NCI-H2227 (cell line): ENCODE data around the gene LRRC70.
"Not testable (repeated sequence)": the region's sequence is repeated elsewhere in the genome, so short reads cannot be mapped to it uniquely, and the experiment has no call there.

Source experiments
- DNase-seq: peaks from one replicate; lab custom pipeline; 2025; ENCODE audit not compliant: unreplicated experiment; lab: John Stamatoyannopoulos, UW

LRRC70 gene, protein sequence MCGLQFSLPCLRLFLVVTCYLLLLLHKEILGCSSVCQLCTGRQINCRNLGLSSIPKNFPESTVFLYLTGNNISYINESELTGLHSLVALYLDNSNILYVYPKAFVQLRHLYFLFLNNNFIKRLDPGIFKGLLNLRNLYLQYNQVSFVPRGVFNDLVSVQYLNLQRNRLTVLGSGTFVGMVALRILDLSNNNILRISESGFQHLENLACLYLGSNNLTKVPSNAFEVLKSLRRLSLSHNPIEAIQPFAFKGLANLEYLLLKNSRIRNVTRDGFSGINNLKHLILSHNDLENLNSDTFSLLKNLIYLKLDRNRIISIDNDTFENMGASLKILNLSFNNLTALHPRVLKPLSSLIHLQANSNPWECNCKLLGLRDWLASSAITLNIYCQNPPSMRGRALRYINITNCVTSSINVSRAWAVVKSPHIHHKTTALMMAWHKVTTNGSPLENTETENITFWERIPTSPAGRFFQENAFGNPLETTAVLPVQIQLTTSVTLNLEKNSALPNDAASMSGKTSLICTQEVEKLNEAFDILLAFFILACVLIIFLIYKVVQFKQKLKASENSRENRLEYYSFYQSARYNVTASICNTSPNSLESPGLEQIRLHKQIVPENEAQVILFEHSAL

DNA sequence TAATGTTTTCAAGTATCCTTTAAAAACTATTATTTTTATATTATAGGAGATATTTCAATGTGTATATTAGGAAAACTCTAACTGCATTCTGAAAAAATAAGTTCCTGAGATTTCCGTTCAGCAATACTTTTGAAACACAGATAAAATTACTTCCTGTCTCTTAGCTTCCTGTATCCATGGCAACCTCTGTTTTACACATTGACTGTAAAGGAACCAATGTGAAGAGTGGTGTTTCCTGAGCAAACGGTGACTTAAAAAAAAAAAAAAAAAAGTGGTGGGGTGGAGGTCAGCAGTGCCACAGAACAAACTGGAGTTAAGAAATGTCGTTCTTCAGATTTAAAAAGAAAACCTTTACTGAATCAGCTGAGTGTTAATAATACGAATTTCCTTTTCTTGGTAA is at the start of gene LRRC70:
LRRC70 (plus strand) TSS at position 280 of the 400 bp plus-strand sequence. CDS start 620 bp downstream, outside the sequence.
- DNase-seq, result peak; percentile 3

DNA sequence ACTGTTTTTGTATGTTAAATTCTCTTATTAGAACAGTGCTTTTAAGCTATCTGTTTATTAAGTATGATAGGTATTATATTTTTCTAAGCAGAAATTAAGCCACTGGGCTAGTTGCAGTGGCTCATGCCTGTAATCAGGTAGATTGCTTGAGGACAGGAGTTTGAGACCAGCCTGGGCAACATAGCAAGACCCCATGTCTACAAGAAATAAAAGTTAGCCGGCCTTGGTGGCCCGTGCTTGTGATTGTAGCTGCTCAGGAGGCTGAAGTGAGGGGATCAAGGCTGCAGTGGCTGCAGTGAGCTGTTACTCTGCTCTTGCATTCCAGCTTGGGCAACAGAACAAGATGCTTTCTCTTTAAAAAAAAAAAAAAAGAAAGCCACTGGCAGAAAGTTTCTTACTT is 45.0 kb upstream of the LRRC70 start:
- no peak for DNase-seq

DNA sequence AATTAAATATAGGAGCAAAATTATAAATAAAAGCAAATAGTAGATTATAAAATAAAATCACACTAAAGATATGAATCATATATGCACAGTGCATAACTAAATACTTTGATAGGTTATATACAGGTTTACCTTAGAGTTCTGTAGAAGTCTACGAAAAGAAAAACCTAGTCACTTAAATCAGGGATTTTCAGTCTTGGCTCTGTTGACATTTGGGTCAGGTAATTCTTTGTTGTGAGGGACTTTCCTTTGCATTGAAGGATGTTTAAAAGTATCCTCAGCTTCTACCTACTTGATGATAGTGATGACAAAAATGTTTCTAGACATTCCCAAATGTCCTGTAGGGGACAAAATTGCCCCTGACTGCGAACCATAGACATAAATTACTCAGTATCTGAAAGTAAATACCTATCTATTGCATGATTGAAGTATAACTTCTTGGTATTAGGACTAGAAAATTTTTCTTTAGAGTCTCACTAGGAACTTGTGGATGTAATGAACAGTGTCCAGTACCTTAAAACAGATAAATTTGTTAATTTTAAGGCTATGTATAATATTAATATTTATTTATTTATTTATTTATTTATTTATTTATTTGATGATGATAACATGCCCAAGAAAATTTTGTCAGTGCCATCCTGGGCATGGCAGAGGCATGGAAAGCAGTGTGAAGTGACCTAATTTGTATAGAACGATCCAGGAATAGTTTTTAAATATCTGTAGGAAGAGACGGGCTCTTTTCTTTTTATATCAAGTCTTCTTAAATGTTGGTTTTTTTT is 44.0 kb upstream of the LRRC70 start:
- no peak for DNase-seq

DNA sequence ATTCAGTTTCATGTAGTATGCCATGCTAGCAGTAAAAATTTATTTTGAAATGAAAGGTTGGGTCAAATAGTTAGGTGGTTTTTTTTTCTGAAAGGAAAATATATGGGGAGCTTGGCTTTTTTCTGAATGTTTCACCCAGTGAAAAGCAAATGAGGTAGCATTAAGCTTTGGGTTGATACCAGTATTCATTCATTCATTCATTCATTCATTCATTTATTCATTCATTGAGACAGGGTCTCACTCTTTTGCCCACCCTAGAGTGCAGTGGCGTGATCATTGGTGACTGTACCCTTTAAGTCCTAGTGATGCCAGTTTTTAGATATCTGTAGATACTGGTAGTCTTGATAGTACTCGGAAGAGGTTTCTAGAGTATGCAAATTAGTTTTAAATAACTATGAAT is 42.4 kb upstream of the LRRC70 start:
- DNase-seq, result no peak

DNA sequence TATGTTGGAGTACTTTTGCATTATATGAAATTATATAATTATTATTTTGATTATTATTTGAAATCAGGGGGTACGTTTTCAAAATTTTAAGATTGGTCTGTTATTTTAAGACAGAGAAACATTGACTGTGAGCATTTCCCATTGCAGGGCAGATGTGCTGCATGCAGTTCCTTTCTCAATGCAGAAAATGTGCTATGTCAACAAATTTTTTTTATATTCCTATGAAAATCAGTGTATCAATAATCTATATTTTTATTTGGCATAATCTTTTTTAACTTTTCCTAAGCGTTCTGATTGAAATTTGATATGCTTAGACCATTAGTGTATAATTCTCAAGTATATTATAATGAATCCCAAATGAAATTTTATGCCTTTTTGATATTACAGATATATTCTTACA is 41.8 kb upstream of the LRRC70 start:
- DNase-seq, result no peak

DNA sequence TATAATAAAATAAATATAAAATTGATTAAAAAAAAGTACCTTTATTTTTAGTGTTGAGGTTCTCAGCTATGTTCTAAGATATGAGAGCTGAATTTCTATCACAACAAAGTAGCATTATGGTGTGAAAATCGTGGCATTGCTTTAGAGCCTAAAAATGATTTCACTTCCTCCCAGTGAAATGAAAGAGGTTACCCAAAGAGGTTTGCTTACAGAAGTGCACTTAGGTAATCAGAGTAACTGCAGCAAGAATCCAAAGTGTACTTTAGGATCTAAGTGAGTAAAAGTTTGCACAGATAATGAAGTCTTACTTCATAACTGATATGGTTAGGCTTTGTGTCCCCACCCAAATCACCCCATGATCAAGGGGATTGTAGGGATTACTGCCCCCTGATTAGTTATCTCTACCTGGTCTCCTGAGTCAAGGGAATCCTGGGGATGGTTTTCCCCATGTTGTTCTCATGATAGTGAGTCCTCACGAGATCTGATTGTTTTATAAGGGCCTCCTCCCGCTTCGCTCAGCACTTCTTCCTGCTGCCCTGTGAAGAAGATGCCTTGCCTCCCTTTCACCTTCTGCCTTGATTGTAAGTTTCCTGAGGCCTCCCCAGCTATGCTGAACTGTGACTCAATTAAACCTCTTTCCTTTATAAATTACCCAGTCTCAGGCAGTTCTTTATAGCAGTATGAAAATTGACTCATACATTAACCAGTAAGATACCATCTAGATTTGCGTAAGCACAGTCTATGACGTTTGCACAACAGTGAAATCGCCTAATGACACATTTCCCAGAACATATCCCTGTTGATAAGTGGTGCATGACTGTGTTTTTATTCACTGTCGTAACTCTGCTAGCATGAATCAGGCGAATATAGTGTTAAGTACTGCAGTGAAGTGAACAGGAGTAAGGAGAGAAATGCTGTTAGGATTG is 40.3 kb upstream of the LRRC70 start:
- no peak for DNase-seq

DNA sequence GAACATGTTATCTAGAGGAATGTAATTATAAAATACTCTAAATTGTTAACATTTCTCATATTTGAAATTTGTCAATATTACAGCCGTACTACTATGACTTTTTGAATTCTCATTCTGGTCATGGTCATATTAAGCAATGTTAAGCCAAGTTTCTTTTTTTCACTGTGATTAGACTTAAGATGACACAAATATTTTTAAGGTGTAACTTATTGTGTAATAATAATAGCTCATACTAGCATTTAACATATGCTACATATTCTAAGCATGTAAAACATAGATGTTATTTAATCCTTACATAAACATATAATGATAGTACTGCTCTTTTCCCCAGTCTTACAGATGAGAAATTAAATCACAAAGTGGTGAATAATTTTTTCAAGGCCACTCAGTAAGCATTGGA is 35.9 kb upstream of the LRRC70 start:
- no peak for DNase-seq

DNA sequence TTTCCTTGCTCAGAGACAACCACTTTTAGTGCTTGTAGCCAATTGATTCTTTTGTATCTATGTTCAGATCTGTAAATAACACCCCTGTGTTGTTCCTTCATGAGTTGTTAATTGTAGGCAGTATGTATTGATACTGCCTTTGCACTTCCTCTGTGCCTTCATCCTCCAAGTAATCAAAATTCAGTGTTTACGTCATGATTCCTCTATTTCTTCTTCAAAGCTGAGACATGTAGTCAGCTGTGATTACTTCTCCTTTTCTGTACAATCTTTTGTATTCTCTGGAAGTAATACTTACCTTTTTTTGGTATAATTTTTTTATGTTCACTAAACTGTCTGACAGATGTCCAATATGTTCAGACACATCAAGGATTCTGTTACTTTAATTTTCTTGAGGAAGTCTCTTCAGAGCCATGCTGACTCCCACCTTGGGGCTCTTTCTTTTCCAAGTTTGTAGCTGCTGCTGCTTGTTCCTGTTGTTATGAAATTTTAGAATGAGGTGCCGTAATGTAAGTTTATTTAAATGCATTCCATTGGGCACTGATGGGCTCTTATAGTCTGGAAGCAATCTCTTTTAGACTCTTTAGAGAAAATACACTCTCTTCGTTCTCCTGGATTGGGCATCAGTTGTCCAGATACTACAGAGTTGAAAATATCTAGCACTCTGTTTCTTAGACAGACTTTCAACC is 30.5 kb upstream of the LRRC70 start:
- no peak for DNase-seq

DNA sequence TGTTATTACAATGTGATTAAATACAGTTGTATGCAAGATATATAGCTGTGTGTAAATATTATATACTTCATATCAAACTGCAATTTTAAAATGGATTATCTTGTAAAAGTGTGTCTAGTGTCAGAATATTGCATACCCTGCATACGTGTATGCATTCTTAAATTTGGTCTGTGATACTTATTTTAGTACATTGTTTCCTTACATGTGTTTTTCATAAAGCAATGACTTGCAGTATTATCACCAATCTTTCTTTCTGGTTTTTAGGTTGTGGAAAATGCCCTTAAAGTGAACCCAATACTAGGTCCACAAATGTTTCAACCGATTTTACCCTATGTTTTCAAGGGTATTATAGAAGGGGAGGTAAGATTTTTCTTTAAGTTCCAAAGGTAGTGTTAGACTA is 28.5 kb upstream of the LRRC70 start:
- no peak for DNase-seq

DNA sequence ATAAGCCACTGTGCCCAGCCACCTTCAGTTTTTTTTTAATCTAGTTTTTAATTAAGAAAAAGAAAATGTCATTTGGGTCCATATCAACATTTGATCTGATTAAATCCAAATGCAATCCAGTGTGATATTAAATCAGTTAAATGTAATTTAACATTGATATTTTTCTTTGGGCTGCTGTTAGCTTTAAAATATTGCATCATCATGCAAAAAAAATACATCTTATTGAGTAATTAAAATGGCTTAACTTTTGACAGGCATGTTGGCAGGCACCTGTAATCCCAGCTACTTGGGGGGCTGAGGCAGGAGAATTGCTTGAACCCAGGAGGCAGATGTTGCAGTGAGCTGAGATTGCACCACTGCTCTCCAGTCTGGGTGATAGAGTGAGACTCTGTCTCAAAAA is 22.7 kb upstream of the LRRC70 start:
- DNase-seq, result no peak

DNA sequence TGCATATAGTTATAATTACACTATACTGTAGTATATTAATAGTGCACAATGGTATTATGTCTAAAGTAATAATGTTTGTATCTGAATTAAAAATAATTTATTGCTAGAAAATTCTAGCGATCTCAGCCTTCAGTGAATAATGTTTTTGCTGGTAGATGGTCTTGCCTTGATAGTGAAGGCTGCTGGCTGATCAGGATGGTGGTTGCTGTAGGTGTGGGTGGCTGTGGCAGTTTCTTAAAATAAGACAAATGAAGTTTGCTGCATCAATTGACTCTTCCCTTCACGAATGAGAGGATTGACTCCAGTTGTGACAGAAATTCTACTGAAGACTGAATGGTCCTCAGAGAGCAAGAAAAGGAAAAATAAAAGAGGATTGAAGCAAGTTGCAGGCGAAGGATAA is 19.7 kb upstream of the LRRC70 start:
- DNase-seq, result no peak

DNA sequence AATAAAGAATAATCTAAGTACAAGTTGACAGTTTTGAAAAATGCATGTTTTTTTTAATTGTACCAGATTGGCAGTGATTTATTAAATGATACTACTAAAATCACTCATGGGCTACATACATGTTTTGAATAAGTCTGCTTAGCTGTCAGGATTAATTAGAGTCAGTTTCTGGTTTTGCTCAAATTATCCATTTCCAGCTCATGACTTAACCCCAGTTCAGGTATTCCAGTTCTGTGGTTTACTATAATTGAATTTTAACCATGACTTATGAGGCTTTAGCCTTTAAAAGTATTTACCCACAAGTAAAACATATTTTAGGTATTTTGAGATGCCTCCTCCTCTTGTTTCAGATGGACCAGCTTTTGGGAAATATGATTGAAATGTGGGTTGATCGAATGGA is 17.8 kb upstream of the LRRC70 start:
- DNase-seq, result no peak

DNA sequence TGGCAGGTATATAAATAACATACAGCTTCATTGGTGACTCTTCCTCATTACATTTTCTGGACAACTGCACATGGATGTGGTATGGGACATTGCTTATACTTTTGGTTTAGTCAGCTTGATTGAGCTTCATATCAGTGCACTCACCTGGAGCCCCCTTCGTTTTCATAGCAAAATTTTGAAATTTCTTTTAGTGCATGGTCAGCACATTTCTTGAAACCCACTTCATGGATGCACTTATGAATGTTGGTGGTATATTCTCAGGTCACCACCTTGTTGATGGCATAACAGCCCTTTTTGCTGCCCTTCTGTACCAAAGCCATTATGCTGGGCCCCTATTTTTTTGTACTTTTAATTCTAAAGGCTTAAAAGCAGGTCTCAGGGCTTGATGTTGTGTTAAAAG is 16.7 kb upstream of the LRRC70 start:
- no peak for DNase-seq

DNA sequence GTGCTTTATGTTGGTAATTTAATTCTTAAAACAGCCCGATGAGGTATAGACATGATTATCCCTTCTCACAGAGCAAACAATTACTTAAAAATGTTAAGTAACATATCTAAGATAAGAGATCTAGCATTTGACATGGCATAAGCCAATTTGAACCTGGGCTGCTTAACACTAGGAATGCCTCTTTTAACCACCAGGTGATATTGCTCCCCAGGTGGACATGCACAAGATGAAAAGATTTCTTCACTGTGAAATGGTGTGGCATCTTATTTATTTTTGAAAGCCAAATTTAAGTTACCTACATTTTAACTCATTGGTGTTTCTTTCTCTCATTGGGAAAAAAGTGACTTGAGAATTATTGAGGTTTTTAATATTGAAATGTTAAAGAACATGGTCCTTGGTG is 15.8 kb upstream of the LRRC70 start:
- no peak for DNase-seq

DNA sequence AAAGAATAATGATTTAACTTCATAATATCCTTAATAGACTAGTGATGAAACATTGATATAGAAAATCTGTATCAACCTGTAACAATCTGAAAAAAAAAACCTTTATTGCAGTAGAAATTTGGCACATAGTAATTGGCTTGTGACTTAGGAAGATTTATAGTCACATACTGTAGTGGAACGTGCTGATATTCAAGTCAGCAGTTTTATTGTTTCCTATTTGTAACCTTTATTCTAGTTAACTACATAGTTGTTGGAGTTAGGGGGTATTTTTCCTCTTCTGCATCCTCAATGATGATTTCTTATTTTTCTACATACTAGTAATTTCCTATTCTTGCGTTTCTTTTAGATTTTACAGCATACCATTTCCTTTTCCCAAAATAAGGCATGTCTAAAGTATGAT is 14.5 kb upstream of the LRRC70 start:
- DNase-seq, result no peak

DNA sequence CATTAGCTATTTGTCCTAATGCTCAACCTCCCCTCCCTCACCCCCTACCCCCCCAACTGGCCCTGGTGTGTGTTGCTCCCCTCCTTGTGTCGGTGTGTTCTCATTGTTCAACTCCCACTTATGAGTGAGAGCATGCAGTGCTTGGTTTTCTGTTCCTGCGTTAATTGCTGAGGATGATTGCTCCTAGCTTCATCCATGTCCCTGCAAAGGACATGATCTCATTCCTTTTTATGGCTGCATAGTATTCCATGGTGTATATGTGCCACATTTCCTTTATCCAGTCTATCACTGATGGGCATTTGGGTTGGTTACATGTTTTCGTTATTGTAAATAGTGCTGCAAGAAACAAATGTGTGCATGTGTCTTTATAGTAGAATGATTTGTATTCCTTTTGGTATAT is 12.9 kb upstream of the LRRC70 start:
- not testable (repeated sequence) for DNase-seq

DNA sequence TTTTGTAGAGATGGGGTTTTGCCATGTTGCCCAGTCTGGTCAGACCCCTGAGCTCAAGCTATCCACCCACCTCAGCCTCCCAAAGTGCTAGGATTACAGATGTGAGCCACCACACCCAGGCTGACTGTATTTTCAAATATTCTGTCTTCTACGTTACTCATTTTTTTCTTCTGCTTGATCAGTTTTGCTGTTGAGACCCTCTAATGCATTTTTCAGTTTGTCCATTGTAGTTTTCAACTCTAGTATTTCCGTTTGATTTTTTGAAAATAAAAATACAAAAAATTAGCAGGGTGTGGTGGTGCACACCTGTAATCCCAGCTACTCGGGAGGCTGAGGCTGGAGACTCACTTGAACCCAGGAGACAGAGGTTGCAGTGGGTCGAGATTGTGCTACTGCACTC is 10.5 kb upstream of the LRRC70 start:
- DNase-seq, result no peak

DNA sequence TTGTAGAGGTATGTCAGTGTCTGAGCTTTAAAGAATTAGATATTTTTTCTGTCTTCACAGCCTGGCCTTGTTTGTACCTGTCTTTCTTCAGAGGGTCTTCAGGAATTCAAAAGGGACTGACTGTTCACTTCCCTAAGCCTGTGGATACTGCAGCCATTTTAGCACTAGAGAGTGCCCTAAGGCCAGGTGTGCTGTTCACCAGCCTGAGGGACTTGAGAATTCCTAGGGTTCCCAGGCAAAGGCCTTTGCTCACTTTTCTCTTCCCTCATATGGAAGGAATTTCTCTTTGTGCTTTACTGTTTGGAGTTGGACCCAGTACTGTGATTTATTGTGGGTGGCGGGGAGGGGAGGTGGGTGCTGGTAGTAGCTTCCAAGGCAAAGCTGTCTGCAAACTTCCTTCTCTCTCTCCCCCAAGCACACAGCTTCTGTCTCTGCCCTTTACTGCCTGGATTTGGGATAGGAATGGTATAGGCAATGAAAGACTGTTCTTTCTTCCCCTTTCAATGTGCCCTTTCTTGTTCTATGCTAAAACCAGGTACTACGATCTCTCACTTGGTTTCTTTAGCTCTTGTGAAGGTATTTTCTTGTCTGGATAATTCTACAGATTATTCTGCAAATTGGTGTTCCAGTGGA is 9.7 kb upstream of the LRRC70 start:
- no peak for DNase-seq

DNA sequence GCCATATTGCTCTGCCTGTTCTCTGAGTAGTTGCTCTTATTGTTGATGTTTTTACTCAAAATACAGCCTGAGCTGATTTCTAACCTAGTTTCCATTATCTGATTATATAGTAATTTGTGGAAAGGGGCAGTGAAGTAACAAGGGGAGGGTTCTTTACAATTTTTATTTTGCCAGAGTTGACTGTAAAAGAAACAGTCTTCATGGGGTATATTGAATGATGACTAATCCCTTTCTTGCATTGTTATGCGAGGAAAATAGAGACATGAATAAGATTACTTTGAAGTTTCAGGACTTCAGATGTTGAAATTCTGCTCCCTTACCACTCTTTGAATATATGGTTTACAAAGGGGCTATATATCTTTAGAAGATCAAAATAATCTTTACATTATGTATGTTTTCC is 9.1 kb upstream of the LRRC70 start:
- no peak for DNase-seq
